ENCODE data around the gene TBC1D19.
"Not testable (repeated sequence)": the region's sequence is repeated elsewhere in the genome, so short reads cannot be mapped to it uniquely, and the experiment has no call there.

The TBC1D19 gene

GRCh38 chr4:26583865-26584652 is at the start of gene TBC1D19:
Gene TBC1D19 (plus strand): TSS chr4:26584084. CDS start chr4:26584194, 110 bp downstream.
- TF ChIP-seq CTCF (IDR thresholded peaks at IDR 0.05; ENCODE audit: low read depth, low read length): no peak
- peak within 1 kb of the TSS; percentile 83 for H3K4me3 ChIP-seq (ENCODE audit: low read depth, low read length)

- no peak overlapping the region for H3K4me3 ChIP-seq (ENCODE audit: low read depth, low read length)
- no peak for TF ChIP-seq CTCF (IDR thresholded peaks at IDR 0.05; ENCODE audit: low read depth, low read length)
Observed at GRCh38 chr4:26542991-26543390, 40.9 kb upstream of the TBC1D19 start.

GRCh38 chr4:26544421-26544820 is 39.5 kb upstream of the TBC1D19 start:
- H3K4me3 ChIP-seq (ENCODE audit: low read depth, low read length): no peak overlapping the region
- TF ChIP-seq CTCF (IDR thresholded peaks at IDR 0.05; ENCODE audit: low read depth, low read length): no peak

- H3K4me3 ChIP-seq (ENCODE audit: low read depth, low read length): not testable (repeated sequence)
Observed at GRCh38 chr4:26548379-26548778, 35.5 kb upstream of the TBC1D19 start.

- no peak for TF ChIP-seq CTCF (IDR thresholded peaks at IDR 0.05; ENCODE audit: low read depth, low read length)
- no peak overlapping the region for H3K4me3 ChIP-seq (ENCODE audit: low read depth, low read length)
Observed at GRCh38 chr4:26557164-26557563, 26.7 kb upstream of the TBC1D19 start.

GRCh38 chr4:26558166-26558895 is 25.6 kb upstream of the TBC1D19 start:
- no peak for TF ChIP-seq CTCF (IDR thresholded peaks at IDR 0.05; ENCODE audit: low read depth, low read length)
- no peak overlapping the region for H3K4me3 ChIP-seq (ENCODE audit: low read depth, low read length)

- TF ChIP-seq CTCF (IDR thresholded peaks at IDR 0.05; ENCODE audit: low read depth, low read length): no peak
Observed at GRCh38 chr4:26566133-26566532, 17.8 kb upstream of the TBC1D19 start.

More at GRCh38 chr4:26566133-26566532, 17.8 kb upstream of the TBC1D19 start:
- H3K4me3 ChIP-seq (ENCODE audit: low read depth, low read length): no peak overlapping the region

Data from WI38 (cell line).